Transverse colon (tissue), 4 donors: ENCODE measurements around the gene IFT25.

Source experiments
- CTCF ChIP-seq, 5 experiments: fragments of 200-600 bp in 3 of 5; fragments of 450-650 bp in 2 of 5; sonication (generic) in 3 of 5; IDR thresholded peaks; 1 replicate in 2 of 5; 2 replicates in 3 of 5; pipeline ENCODE4 v1.5.1; 2016 to 2017; ENCODE audit warnings: antibody characterized with exemption in 5 of 5, inconsistent platforms in 3 of 5, mild to moderate bottlenecking in 2 of 5, moderate library complexity in 1 of 5
- EP300 ChIP-seq: sonication (generic); formaldehyde crosslinking; IDR thresholded peaks from one replicate; pipeline ENCODE4 v1.6.1; 2017; ENCODE audit warnings: antibody characterized with exemption, low read depth
- POLR2A ChIP-seq: fragments of 450-650 bp; IDR thresholded peaks from one replicate; pipeline ENCODE4 v1.6.1; 2016; ENCODE audit warnings: antibody characterized with exemption, mild to moderate bottlenecking, moderate library complexity
- POLR2AphosphoS5 ChIP-seq, 3 donors: sonication (generic); formaldehyde crosslinking; IDR thresholded peaks; one replicate each; pipeline ENCODE4 v1.6.1; 2016; ENCODE audit warnings: antibody characterized with exemption in 3 of 3

GRCh38 chr1:53943090-53943489, 2.4 kb downstream of the IFT25 start:
- TF ChIP-seq POLR2A: no peak
- TF ChIP-seq CTCF (IDR thresholded peaks at IDR 0.05): no peak
- no peak for TF ChIP-seq POLR2AphosphoS5 (IDR thresholded peaks at IDR 0.05)
- no peak for TF ChIP-seq EP300
